Peyer's patch (tissue), 4 donors: ENCODE data around the gene TMC7. TPM values are rescaled to one million over a fixed set of nuclear protein-coding genes. Genes with fewer than 3 reads are reported as not detected.

Experiments used
- DNase-seq, 3 donors: peaks; one replicate each; pipeline ENCODE4 v3.0.0-alpha.2; 2017 to 2019
- H3K27ac ChIP-seq, 4 donors: fragments of 200-600 bp; sonication (generic); one replicate each; pipeline ENCODE4 v1.5.1; 2016 to 2019
- H3K27me3 ChIP-seq, 2 donors: fragments of 200-600 bp; sonication (generic); one replicate each; pipeline ENCODE4 v1.5.1; 2019
- H3K36me3 ChIP-seq, 3 donors: fragments of 200-600 bp; sonication (generic); one replicate each; pipeline ENCODE4 v1.5.1; 2016 to 2019
- H3K4me1 ChIP-seq, 4 donors: fragments of 200-600 bp; sonication (generic); one replicate each; pipeline ENCODE4 v1.5.1; 2016 to 2019
- H3K4me3 ChIP-seq, 4 donors: fragments of 200-600 bp; sonication (generic); 1 replicate in 3 of 4; 2 replicates in 1 of 4; pipeline ENCODE4 v1.5.1; 2016 to 2019; ENCODE audit warnings: mild to moderate bottlenecking in 1 of 4
- H3K9me3 ChIP-seq, 4 donors: fragments of 200-600 bp; sonication (generic); one replicate each; pipeline ENCODE4 v1.5.1; 2016 to 2019; ENCODE audit warnings: mild to moderate bottlenecking in 1 of 4
- CTCF ChIP-seq, 6 experiments: fragments of 450-650 bp in 4 of 6; fragments of 200-600 bp in 2 of 6; sonication (generic) in 1 of 6; IDR thresholded peaks; one replicate each; pipeline ENCODE4 v1.5.1; 2017 to 2019; ENCODE audit warnings: antibody characterized with exemption in 6 of 6, mild to moderate bottlenecking in 3 of 6, moderate library complexity in 1 of 6
- POLR2A ChIP-seq, 2 donors: fragments of 450-650 bp; IDR thresholded peaks; one replicate each; pipeline ENCODE4 v1.5.1; 2017; ENCODE audit warnings: antibody characterized with exemption in 2 of 2, mild to moderate bottlenecking in 2 of 2, moderate library complexity in 2 of 2
- total RNA-seq, 4 donors: library from RNA; depleted of rRNA; stranded (reverse); fragments of >200 nt; gene quantifications; one replicate each; pipeline ENCODE4 v1.1.0, GENCODE V29; 2016

Gene TMC7
- total RNA-seq, 4 donors from 2014 or later, result 2.5 to 7.0 (median 5.6) TPM

- DNase-seq, result no peak
- Histone ChIP-seq H3K4me3 (no peak overlapping the region), H3K9me3 (no peaks in the 10 kb centered on the region), H3K36me3 (peaks cover 0 to 16% (median 0%) of the 10 kb centered on the region in 3 donors), H3K27me3 (no peaks in the 10 kb centered on the region), H3K4me1 (peaks cover 0 to 11% (median 1%) of the 10 kb centered on the region in 4 donors), H3K27ac (no peak overlapping the region)
- TF ChIP-seq POLR2A (IDR thresholded peaks at IDR 0.05) (no peak), CTCF (IDR thresholded peaks at IDR 0.05) (no peak)
Measured at GRCh38 chr16:19084139-19084538, 100.4 kb downstream of the TMC7 start.

- no peaks in the 10 kb centered on the region for H3K9me3 ChIP-seq
- H3K4me3 ChIP-seq, result no peak overlapping the region
- TF ChIP-seq POLR2A (IDR thresholded peaks at IDR 0.05) (no peak), CTCF (IDR thresholded peaks at IDR 0.05) (no peak)
- DNase-seq, result no peak
- H3K27me3 ChIP-seq, result no peaks in the 10 kb centered on the region
- H3K36me3 ChIP-seq, result peaks cover 0 to 10% (median 0%) of the 10 kb centered on the region in 3 donors
- no peak overlapping the region for H3K27ac ChIP-seq
- H3K4me1 ChIP-seq, result peaks cover 0 to 11% (median 1%) of the 10 kb centered on the region in 4 donors
Measured at GRCh38 chr16:19084879-19085278, 101.1 kb downstream of the TMC7 start.

DNA sequence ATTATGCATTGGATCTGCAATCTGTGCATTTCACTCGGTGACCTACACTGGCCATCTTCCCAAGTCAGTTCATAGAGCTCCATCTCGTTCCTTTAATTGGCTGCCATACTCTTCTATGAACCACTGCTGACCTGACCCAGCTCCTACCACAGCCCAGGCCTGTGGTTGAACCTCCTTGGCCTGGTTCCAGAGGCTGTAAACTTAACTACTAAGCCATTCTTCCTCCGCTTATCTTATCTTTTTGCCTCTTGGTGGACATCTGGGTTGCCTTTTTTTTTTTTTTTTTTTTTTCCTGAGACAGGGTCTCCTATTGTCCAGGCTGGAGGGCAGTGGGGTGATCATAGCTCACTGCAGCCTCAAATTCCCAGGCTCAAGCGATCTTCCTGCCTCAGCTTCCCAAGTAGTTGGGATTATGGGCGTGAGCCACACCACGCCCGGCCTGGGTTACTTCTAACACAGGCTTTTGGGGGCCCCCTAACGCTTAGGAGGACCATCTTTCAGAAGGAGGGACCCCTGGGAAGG lies 102.0 kb downstream of the TMC7 start:
- DNase-seq, result peak in 1 of 3 donors; percentile 73

GRCh38 chr16:19086322-19087199 lies 102.8 kb downstream of the TMC7 start:
- H3K27me3 ChIP-seq, result no peaks in the 10 kb centered on the region
- H3K9me3 ChIP-seq, result no peaks in the 10 kb centered on the region
- peaks cover 0 to 11% (median 1%) of the 10 kb centered on the region in 4 donors for H3K4me1 ChIP-seq
- TF ChIP-seq POLR2A (IDR thresholded peaks at IDR 0.05), result no peak
- peak; percentile 84 to 99 (median 99) for TF ChIP-seq CTCF (IDR thresholded peaks at IDR 0.05)
- peak overlapping the region; percentile 14 to 58 (median 41) for H3K4me3 ChIP-seq
- DNase-seq, result peak; percentile 71 to 93 (median 92)
- H3K36me3 ChIP-seq, result peaks cover 0 to 5% (median 0%) of the 10 kb centered on the region in 3 donors
- H3K27ac ChIP-seq, result peak overlapping the region in 3 of 4 donors; percentile 19 to 67 (median 52)

More for the DNA sequence above, 102.0 kb downstream of the TMC7 start:
- Histone ChIP-seq H3K4me3 (peak overlapping the region in 2 of 4 donors; percentile 52 to 58), H3K27me3 (no peaks in the 10 kb centered on the region), H3K27ac (peak overlapping the region in 3 of 4 donors; percentile 19 to 67 (median 52)), H3K4me1 (peaks cover 0 to 11% (median 1%) of the 10 kb centered on the region in 4 donors), H3K36me3 (peaks cover 0 to 10% (median 0%) of the 10 kb centered on the region in 3 donors), H3K9me3 (no peaks in the 10 kb centered on the region)
- TF ChIP-seq POLR2A (IDR thresholded peaks at IDR 0.05), result no peak
- TF ChIP-seq CTCF (IDR thresholded peaks at IDR 0.05), result no peak

- no peaks in the 10 kb centered on the region for H3K27me3 ChIP-seq
- H3K9me3 ChIP-seq, result no peaks in the 10 kb centered on the region
- no peak for DNase-seq
- H3K36me3 ChIP-seq, result no peaks in the 10 kb centered on the region
- no peak for TF ChIP-seq CTCF (IDR thresholded peaks at IDR 0.05)
- TF ChIP-seq POLR2A (IDR thresholded peaks at IDR 0.05), result no peak
- H3K4me3 ChIP-seq, result no peak overlapping the region
- peaks cover 0 to 11% (median 1%) of the 10 kb centered on the region in 4 donors for H3K4me1 ChIP-seq
- H3K27ac ChIP-seq, result no peak overlapping the region
Measured at GRCh38 chr16:19088341-19088916, 104.7 kb downstream of the TMC7 start.
